IMR-90 (cell line): Measurements from ENCODE around the gene PSMD1. TPM values are rescaled to one million over a fixed set of nuclear protein-coding genes. Genes with fewer than 3 reads are reported as not detected.

Source experiments
- ATAC-seq: fragments of 200-7000 bp; cut with Tn5 transposase; 2 replicates; pipeline ENCODE4 v1.9.1; 2020; ENCODE audit warnings: low read depth, mild to moderate bottlenecking, moderate library complexity
- BruUV-seq: library from RNA; stranded (reverse); fragments of 400-500 nt; replicated peaks from 2 replicates; lab custom pipeline; 2021; lab: Mats Ljungman, UMichigan
- CTCF ChIA-PET: fragments of 300-600 bp; formaldehyde crosslinking; extraction: SDS; loops from one replicate; lab custom pipeline; 2021; ENCODE audit warnings: antibody characterized with exemption; lab: Yijun Ruan, JAX
- POLR2A ChIA-PET: fragments of 300-600 bp; sonication (Branson Sonifier 250); formaldehyde crosslinking; loops from one replicate; lab custom pipeline; 2022; ENCODE audit warnings: antibody characterized with exemption; ENCODE audit not compliant: unreplicated experiment; lab: Charles Lee
- DNase-seq: peaks from one replicate; pipeline ENCODE4 v3.0.0; 2013
- H2AFZ ChIP-seq: replicated peaks from 2 replicates; pipeline ENCODE3; 2013; ENCODE audit warnings: low read length, mild to moderate bottlenecking; ENCODE audit not compliant: poor library complexity
- H2AK5ac ChIP-seq: 2 replicates; pipeline ENCODE4 v1.6.1; 2013; ENCODE audit warnings: low read depth, low read length, inconsistent platforms
- H2AK9ac ChIP-seq: replicated peaks from 2 replicates; pipeline ENCODE3; 2013; ENCODE audit warnings: mild to moderate bottlenecking, low read depth, low read length, moderate library complexity; ENCODE audit not compliant: poor library complexity
- H2BK120ac ChIP-seq: 2 replicates; pipeline ENCODE4 v1.6.1; 2013; ENCODE audit warnings: low read depth, low read length, inconsistent platforms
- H2BK15ac ChIP-seq: 3 replicates; pipeline ENCODE4 v1.6.1; 2013; ENCODE audit warnings: low read depth, low read length, inconsistent platforms
- H2BK20ac ChIP-seq: 2 replicates; pipeline ENCODE4 v1.6.1; 2013; ENCODE audit warnings: low read depth, mild to moderate bottlenecking, inconsistent platforms, low read length, moderate library complexity
- H2BK5ac ChIP-seq: 2 replicates; pipeline ENCODE4 v1.6.1; 2013; ENCODE audit warnings: mild to moderate bottlenecking, low read depth, low read length, inconsistent platforms; ENCODE audit not compliant: poor library complexity, severe bottlenecking
- H3K14ac ChIP-seq: replicated peaks from 2 replicates; pipeline ENCODE4 v1.6.1; 2013; ENCODE audit warnings: low read depth, low read length, inconsistent platforms
- H3K18ac ChIP-seq: 2 replicates; pipeline ENCODE4 v1.6.1; 2013; ENCODE audit warnings: low read depth, low read length, control low read depth
- H3K23ac ChIP-seq: 2 replicates; pipeline ENCODE4 v1.6.1; 2013; ENCODE audit warnings: low read depth, low read length, inconsistent platforms
- H3K27ac ChIP-seq: 2 replicates; pipeline ENCODE4 v1.5.1; 2013; ENCODE audit warnings: mild to moderate bottlenecking, control low read depth, low read length; ENCODE audit not compliant: insufficient read depth
- H3K27me3 ChIP-seq: 2 replicates; pipeline ENCODE4 v1.6.1; 2013; ENCODE audit warnings: low read length; ENCODE audit not compliant: control insufficient read depth, insufficient read depth
- H3K36me3 ChIP-seq: 2 replicates; pipeline ENCODE4 v1.6.1; 2013; ENCODE audit warnings: low read length, mixed read lengths; ENCODE audit not compliant: control insufficient read depth, insufficient read depth
- H3K4ac ChIP-seq: 2 replicates; pipeline ENCODE4 v1.6.1; 2013; ENCODE audit warnings: low read depth, low read length, inconsistent platforms
- H3K4me1 ChIP-seq: 2 replicates; pipeline ENCODE4 v1.6.1; 2013; ENCODE audit warnings: low read length, mixed read lengths; ENCODE audit not compliant: control insufficient read depth, insufficient read depth
- H3K4me2 ChIP-seq: 2 replicates; pipeline ENCODE4 v1.6.1; 2013; ENCODE audit warnings: low read depth, mild to moderate bottlenecking, control low read depth, low read length, moderate library complexity
- H3K4me3 ChIP-seq: 2 replicates; pipeline ENCODE4 v1.5.1; 2013; ENCODE audit warnings: low read depth, mild to moderate bottlenecking, control low read depth, low read length, moderate library complexity; ENCODE audit not compliant: insufficient read depth
- H3K56ac ChIP-seq: 2 replicates; pipeline ENCODE4 v1.6.1; 2013; ENCODE audit warnings: low read length, inconsistent platforms; ENCODE audit not compliant: insufficient read depth; ENCODE audit errors: extremely low read depth
- H3K79me1 ChIP-seq, 2 experiments: 2 replicates each; pipeline ENCODE4 v1.6.1; 2013; ENCODE audit warnings: low read length in 2 of 2, inconsistent platforms in 1 of 2, low read depth in 1 of 2
- H3K9ac ChIP-seq: 2 replicates; pipeline ENCODE4 v1.6.1; 2013; ENCODE audit warnings: low read depth, low read length, control low read depth
- H3K9me1 ChIP-seq: 2 replicates; pipeline ENCODE4 v1.6.1; 2013; ENCODE audit warnings: low read length, inconsistent platforms; ENCODE audit not compliant: insufficient read depth
- H3K9me3 ChIP-seq: 2 replicates; pipeline ENCODE4 v1.6.1; 2013; ENCODE audit warnings: low read length; ENCODE audit not compliant: control insufficient read depth, insufficient read depth
- H4K20me1 ChIP-seq: 2 replicates; pipeline ENCODE4 v1.6.1; 2013; ENCODE audit warnings: low read length, inconsistent platforms; ENCODE audit not compliant: insufficient read depth
- H4K5ac ChIP-seq: 2 replicates; pipeline ENCODE4 v1.6.1; 2013; ENCODE audit warnings: mild to moderate bottlenecking, low read depth, low read length, control low read depth
- H4K8ac ChIP-seq, 2 experiments: 2 replicates each; pipeline ENCODE4 v1.6.1; 2013; ENCODE audit warnings: low read depth in 2 of 2, low read length in 2 of 2, control low read depth in 1 of 2, inconsistent platforms in 1 of 2
- H4K91ac ChIP-seq: 2 replicates; pipeline ENCODE4 v1.6.1; 2013; ENCODE audit warnings: low read depth, low read length, inconsistent platforms; ENCODE audit not compliant: insufficient read depth
- CHD1 ChIP-seq: IDR thresholded peaks from 2 replicates; pipeline ENCODE4 v1.6.1; 2012; ENCODE audit warnings: low read depth, low read length, improper control_type of control experiment
- CTCF ChIP-seq: conservative IDR thresholded peaks from 2 replicates; pipeline ENCODE4 v1.5.1; 2012; ENCODE audit warnings: mild to moderate bottlenecking, low read depth, low read length, improper control_type of control experiment
- ELK1 ChIP-seq: fragments of 150-350 bp; IDR thresholded peaks from 2 replicates; pipeline ENCODE4 v1.6.1; 2016; ENCODE audit warnings: low read depth, mild to moderate bottlenecking, low read length, moderate library complexity, borderline replicate concordance
- FOS ChIP-seq: fragments of 150-350 bp; IDR thresholded peaks from 2 replicates; pipeline ENCODE4 v1.6.1; 2016; ENCODE audit warnings: low read depth, low read length
- MAFK ChIP-seq: IDR thresholded peaks from 2 replicates; pipeline ENCODE4 v1.6.1; 2012; ENCODE audit warnings: low read depth, low read length, improper control_type of control experiment
- MAZ ChIP-seq: IDR thresholded peaks from 2 replicates; pipeline ENCODE4 v1.6.1; 2012; ENCODE audit warnings: low read depth, mild to moderate bottlenecking, low read length, improper control_type of control experiment, moderate library complexity, borderline replicate concordance
- MXI1 ChIP-seq: IDR thresholded peaks from 2 replicates; pipeline ENCODE4 v1.6.1; 2012; ENCODE audit warnings: low read depth, mild to moderate bottlenecking, low read length, moderate library complexity, borderline replicate concordance
- NFE2L2 ChIP-seq: fragments of 150-350 bp; IDR thresholded peaks from 2 replicates; pipeline ENCODE4 v1.6.1; 2016; ENCODE audit warnings: low read depth, mild to moderate bottlenecking, low read length
- POLR2A ChIP-seq: IDR thresholded peaks from 2 replicates; pipeline ENCODE4 v1.6.1; 2012; ENCODE audit warnings: mild to moderate bottlenecking, low read depth, low read length
- RAD21 ChIP-seq: IDR thresholded peaks from 2 replicates; pipeline ENCODE4 v1.6.1; 2012; ENCODE audit warnings: low read length, improper control_type of control experiment
- RFX5 ChIP-seq: IDR thresholded peaks from 2 replicates; pipeline ENCODE4 v1.8.0; 2012; ENCODE audit warnings: low read depth, mild to moderate bottlenecking, low read length, moderate library complexity
- USF2 ChIP-seq: fragments of 150-350 bp; IDR thresholded peaks from 2 replicates; pipeline ENCODE4 v1.6.1; 2017; ENCODE audit warnings: mild to moderate bottlenecking, antibody characterized with exemption, low read length, low read depth
- WGBS, 2 experiments: methylation state at CpG; one replicate each; pipeline versions ENCODE4 v1.1.5 to v1.1.7; 2013; ENCODE audit warnings: missing lambda C conversion rate in 2 of 2; ENCODE audit not compliant: insufficient read length in 1 of 2; ENCODE audit errors: extremely low coverage in 2 of 2; 5-methylcytosine and 5-hydroxymethylcytosine counted together
- dilution Hi-C: fragments of 300-500 bp; cut with HindIII; formaldehyde crosslinking; loops from one replicate; pipeline ENCODE4 v1.14.3; 2018; ENCODE audit warnings: low sequenced_read_pairs; ENCODE audit not compliant: unreplicated experiment
- in situ Hi-C: fragments of 300-500 bp; cut with MboI; formaldehyde crosslinking; loops from 3 replicates; pipeline ENCODE4 v1.14.3; 2019; ENCODE audit warnings: low sequenced_read_pairs, inconsistent platforms, mixed read lengths
- intact Hi-C: fragments of 100-400 bp; cut with micrococcal nuclease; formaldehyde crosslinking; loops from 2 replicates; pipeline ENCODE4 v1.10.0; 2022
- polyA plus RNA-seq, 3 experiments: library from polyadenylated mRNA; depleted of rRNA; stranded (reverse); fragments of >200 nt; gene quantifications; 2 replicates each; pipeline ENCODE4 v1.2.3, GENCODE V29; 2012; ENCODE audit warnings: low replicate concordance in 1 of 3
- total RNA-seq: library from RNA; depleted of rRNA; stranded (reverse); fragments of >200 nt; gene quantifications from 2 replicates; pipeline ENCODE4 v1.2.3, GENCODE V29; 2012

The PSMD1 gene
- total and polyA plus RNA-seq, 2 of the 4 experiments (the other 2 are of a cell fraction), result 89.8 to 181 TPM

GRCh38 chr2:231011526-231011925 is 45.1 kb upstream of the PSMD1 start:
- Histone ChIP-seq H2BK15ac (no peak overlapping the region), H3K4me2 (no peak overlapping the region), H3K79me1 (no peaks in the 10 kb centered on the region), H3K9ac (no peak overlapping the region), H4K5ac (no peak overlapping the region), H3K23ac (no peak overlapping the region), H2BK5ac (no peak overlapping the region), H3K4me3 (no peak overlapping the region), H2AK5ac (no peak overlapping the region), H4K20me1 (no peaks in the 10 kb centered on the region), H3K4me1 (no peaks in the 10 kb centered on the region), H3K27ac (no peak overlapping the region), H3K9me1 (no peaks in the 10 kb centered on the region), H3K9me3 (no peaks in the 10 kb centered on the region), H3K18ac (no peak overlapping the region), H2AK9ac (no peak overlapping the region), H2BK120ac (no peak overlapping the region), H2AFZ (no peak overlapping the region), H4K91ac (no peak overlapping the region), H2BK20ac (no peak overlapping the region), H3K56ac (no peak overlapping the region), H3K14ac (no peak overlapping the region), H3K4ac (no peak overlapping the region), H3K36me3 (no peaks in the 10 kb centered on the region), H3K27me3 (peaks cover 68% of the 10 kb centered on the region), H4K8ac (no peak overlapping the region)
- CTCF ChIA-PET, result no interaction called here
- intact Hi-C loops (loop anchor here (10.0 kb wide), 1 partner anchor 57 kb away; no protein-coding TSS in a partner anchor), in situ Hi-C loops (no loop called here), dilution Hi-C loops (no loop called here)
- no peak for TF ChIP-seq POLR2A
- no peak for TF ChIP-seq FOS
- no peak for TF ChIP-seq RAD21
- no peak for TF ChIP-seq RFX5
- no peak for TF ChIP-seq MAFK
- TF ChIP-seq USF2, result no peak
- TF ChIP-seq CHD1, result no peak
- TF ChIP-seq CTCF, result no peak
- TF ChIP-seq NFE2L2, result no peak
- no peak for TF ChIP-seq MXI1
- TF ChIP-seq ELK1, result no peak
- TF ChIP-seq MAZ, result no peak
- POLR2A ChIA-PET, result no interaction called here
- BruUV-seq, result no TSS peak
- WGBS, 2 experiments, result 100% methylated on average over 1 of the region's 2 CpGs; no CpG with 5 or more reads in 1 of the 2 experiments
- DNase-seq (no peak), ATAC-seq (no peak)
